Osteoblast (primary cell): Measurements from ENCODE around the gene SLC24A4. TPM values are rescaled to one million over a fixed set of nuclear protein-coding genes. Genes with fewer than 3 reads are reported as not detected.

ENCODE experiments used
- DNase-seq: peaks from one replicate; pipeline ENCODE4 v3.0.0; 2011; ENCODE audit warnings: low spot score, mixed read lengths; ENCODE audit not compliant: insufficient read length; ENCODE audit errors: missing footprints
- H2AFZ ChIP-seq: 2 replicates; pipeline ENCODE4 v1.6.0; 2011; ENCODE audit warnings: mild to moderate bottlenecking, low read length
- H3K27ac ChIP-seq: 2 replicates; pipeline ENCODE4 v1.5.1; 2011; ENCODE audit warnings: mild to moderate bottlenecking, low read depth, low read length, moderate library complexity
- H3K27me3 ChIP-seq: 2 replicates; pipeline ENCODE4 v1.6.0; 2012; ENCODE audit warnings: mild to moderate bottlenecking, control low read depth, inconsistent platforms, low read length, moderate library complexity; ENCODE audit not compliant: insufficient read depth
- H3K36me3 ChIP-seq: 2 replicates; pipeline ENCODE4 v1.5.1; 2011; ENCODE audit warnings: mild to moderate bottlenecking, low read length, control low read depth, moderate library complexity; ENCODE audit not compliant: insufficient read depth
- H3K4me1 ChIP-seq: 2 replicates; pipeline ENCODE4 v1.5.1; 2011; ENCODE audit warnings: mild to moderate bottlenecking, low read length, control low read depth, moderate library complexity; ENCODE audit not compliant: insufficient read depth
- H3K4me2 ChIP-seq: 2 replicates; pipeline ENCODE4 v1.6.0; 2011; ENCODE audit warnings: mild to moderate bottlenecking, low read length; ENCODE audit not compliant: insufficient read depth
- H3K4me3 ChIP-seq: fragments of 200-600 bp; sonication (generic); 3 replicates; pipeline ENCODE4 v1.5.1; 2012; ENCODE audit warnings: mild to moderate bottlenecking, low read length, inconsistent platforms; ENCODE audit not compliant: insufficient read depth
- H3K79me2 ChIP-seq: 2 replicates; pipeline ENCODE4 v1.6.0; 2012; ENCODE audit warnings: mild to moderate bottlenecking, low read length, control low read depth, inconsistent platforms; ENCODE audit not compliant: insufficient read depth
- H3K9me3 ChIP-seq: 2 replicates; pipeline ENCODE4 v1.5.1; 2011; ENCODE audit warnings: low read depth, low read length, control low read depth
- H4K20me1 ChIP-seq: 2 replicates; pipeline ENCODE4 v1.6.0; 2012; ENCODE audit warnings: mild to moderate bottlenecking, low read length, control low read depth; ENCODE audit not compliant: insufficient read depth
- total RNA-seq: library from RNA; depleted of rRNA; stranded (reverse); fragments of >200 nt; gene quantifications from 2 replicates; pipeline ENCODE4 v1.2.3, GENCODE V29; 2012
- TF ChIP-seq, protein P1 (sequence below): IDR thresholded peaks from 2 replicates; pipeline ENCODE4 v1.5.1; 2011; ENCODE audit warnings: mild to moderate bottlenecking, low read depth, low read length, moderate library complexity; ENCODE audit errors: extremely low read depth

Gene SLC24A4
- total RNA-seq, 1 donor: under 0.01 TPM

DNA sequence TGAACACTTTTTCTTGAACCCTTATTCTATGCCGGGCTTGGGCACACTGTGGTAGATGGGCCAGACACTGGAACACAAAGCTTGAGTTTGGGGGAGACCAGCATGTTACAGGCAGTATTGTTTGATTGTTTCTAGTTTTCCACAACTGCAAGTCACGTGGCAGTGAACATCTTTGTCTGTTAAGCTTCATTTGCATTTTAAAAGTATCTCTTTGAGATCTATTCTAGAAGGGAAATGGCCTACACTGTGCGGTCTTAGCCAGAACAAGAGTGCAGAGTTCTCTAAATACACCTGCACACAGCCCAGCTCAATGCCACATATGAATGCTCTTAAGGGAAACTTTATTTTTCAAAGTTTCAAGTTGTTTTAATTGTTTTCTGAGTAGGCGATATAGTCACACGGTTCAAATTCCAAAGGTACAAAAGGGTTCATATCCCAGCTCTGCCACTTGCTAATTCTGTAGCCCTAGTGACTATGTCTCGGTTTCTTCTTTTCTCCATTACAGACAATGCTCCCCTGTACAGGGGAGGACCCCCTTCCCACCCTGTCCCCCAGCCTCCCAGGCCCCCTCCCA is 215.5 kb downstream of the SLC24A4 start:
- Histone ChIP-seq H2AFZ (no peak overlapping the region), H4K20me1 (no peaks in the 10 kb centered on the region), H3K79me2 (peaks cover 51% of the 10 kb centered on the region), H3K4me1 (peaks cover 36% of the 10 kb centered on the region), H3K27me3 (no peaks in the 10 kb centered on the region), H3K4me2 (no peak overlapping the region), H3K9me3 (no peaks in the 10 kb centered on the region), H3K27ac (peak overlapping the region; percentile 99), H3K4me3 (no peak overlapping the region), H3K36me3 (no peaks in the 10 kb centered on the region)
- TF ChIP-seq, protein P1, sequence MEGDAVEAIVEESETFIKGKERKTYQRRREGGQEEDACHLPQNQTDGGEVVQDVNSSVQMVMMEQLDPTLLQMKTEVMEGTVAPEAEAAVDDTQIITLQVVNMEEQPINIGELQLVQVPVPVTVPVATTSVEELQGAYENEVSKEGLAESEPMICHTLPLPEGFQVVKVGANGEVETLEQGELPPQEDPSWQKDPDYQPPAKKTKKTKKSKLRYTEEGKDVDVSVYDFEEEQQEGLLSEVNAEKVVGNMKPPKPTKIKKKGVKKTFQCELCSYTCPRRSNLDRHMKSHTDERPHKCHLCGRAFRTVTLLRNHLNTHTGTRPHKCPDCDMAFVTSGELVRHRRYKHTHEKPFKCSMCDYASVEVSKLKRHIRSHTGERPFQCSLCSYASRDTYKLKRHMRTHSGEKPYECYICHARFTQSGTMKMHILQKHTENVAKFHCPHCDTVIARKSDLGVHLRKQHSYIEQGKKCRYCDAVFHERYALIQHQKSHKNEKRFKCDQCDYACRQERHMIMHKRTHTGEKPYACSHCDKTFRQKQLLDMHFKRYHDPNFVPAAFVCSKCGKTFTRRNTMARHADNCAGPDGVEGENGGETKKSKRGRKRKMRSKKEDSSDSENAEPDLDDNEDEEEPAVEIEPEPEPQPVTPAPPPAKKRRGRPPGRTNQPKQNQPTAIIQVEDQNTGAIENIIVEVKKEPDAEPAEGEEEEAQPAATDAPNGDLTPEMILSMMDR: no peak
- no peak for DNase-seq

- H3K27ac ChIP-seq: peak overlapping the region; percentile 99
- no peak overlapping the region for H2AFZ ChIP-seq
- H3K4me1 ChIP-seq: peaks cover 36% of the 10 kb centered on the region
- DNase-seq: no peak
- peaks cover 57% of the 10 kb centered on the region for H3K79me2 ChIP-seq
- H3K4me2 ChIP-seq: no peak overlapping the region
- TF ChIP-seq, protein P1: no peak
- H3K9me3 ChIP-seq: no peaks in the 10 kb centered on the region
- H3K36me3 ChIP-seq: no peaks in the 10 kb centered on the region
- H4K20me1 ChIP-seq: peaks cover 3% of the 10 kb centered on the region
- H3K27me3 ChIP-seq: no peaks in the 10 kb centered on the region
- no peak overlapping the region for H3K4me3 ChIP-seq
Measured at GRCh38 chr14:92539419-92539818, 216.5 kb downstream of the SLC24A4 start.

DNA sequence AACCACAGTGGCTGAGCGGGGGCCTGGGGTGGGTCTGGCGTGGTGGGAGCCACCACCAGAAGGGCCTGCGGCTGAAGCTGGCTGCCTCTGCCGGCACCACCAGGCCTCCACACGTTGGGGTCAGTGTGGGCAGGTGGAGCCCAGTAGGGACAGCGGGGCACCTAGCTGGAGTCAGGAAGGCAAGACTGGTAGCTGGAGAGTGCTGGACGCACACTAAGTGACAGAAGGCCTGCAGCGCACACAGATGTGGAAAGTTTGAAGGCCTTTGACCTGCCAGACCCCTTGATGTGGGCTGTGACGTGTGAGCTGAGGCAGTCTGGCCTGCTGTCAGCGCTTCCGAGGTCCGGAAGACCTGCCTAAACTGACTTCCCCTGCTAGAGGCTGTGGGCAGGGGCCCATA is 216.9 kb downstream of the SLC24A4 start:
- Histone ChIP-seq H3K4me3 (peak overlapping the region; percentile 10), H3K27me3 (no peaks in the 10 kb centered on the region), H2AFZ (no peak overlapping the region), H3K27ac (peak overlapping the region; percentile 99), H3K9me3 (no peaks in the 10 kb centered on the region), H4K20me1 (peaks cover 3% of the 10 kb centered on the region), H3K79me2 (peaks cover 57% of the 10 kb centered on the region), H3K36me3 (no peaks in the 10 kb centered on the region), H3K4me1 (peaks cover 36% of the 10 kb centered on the region), H3K4me2 (peak overlapping the region; percentile 23)
- TF ChIP-seq, protein P1: no peak
- DNase-seq: no peak

DNA sequence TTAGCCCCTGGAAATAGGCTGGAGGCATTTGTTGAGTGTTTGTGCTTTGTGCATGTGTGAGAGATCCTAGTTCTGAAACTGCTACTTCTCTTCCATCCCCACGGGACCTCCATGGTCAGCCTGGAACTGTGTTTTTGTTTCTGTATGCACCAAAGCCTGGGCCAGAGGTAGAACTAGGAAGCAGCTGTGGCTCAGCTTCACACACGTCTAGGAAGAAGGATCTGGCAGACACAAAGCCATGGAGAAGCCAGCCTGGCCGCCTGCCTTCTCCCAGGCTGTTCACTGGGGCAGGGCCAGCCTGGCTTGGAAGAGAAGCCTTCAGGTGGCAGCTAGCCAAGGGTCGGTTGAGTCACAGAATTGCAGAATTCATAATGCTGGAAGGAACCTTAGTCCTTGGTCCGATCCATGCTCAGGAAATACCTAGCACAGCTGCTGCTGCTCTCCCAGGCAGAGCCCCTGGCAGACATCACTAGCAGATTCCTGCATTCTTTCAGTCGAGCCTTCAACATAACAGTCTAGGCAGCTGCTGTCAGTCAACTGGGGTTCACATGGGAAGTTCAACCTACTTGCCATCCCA is 217.6 kb downstream of the SLC24A4 start:
- peak; percentile 95 for DNase-seq
- Histone ChIP-seq H3K79me2 (peaks cover 55% of the 10 kb centered on the region), H4K20me1 (peaks cover 3% of the 10 kb centered on the region), H3K4me1 (peaks cover 36% of the 10 kb centered on the region), H3K27me3 (no peaks in the 10 kb centered on the region), H3K27ac (peak overlapping the region; percentile 99), H2AFZ (no peak overlapping the region), H3K36me3 (no peaks in the 10 kb centered on the region), H3K4me3 (no peak overlapping the region), H3K9me3 (no peaks in the 10 kb centered on the region), H3K4me2 (peak overlapping the region; percentile 23)
- TF ChIP-seq, protein P1: no peak
